Left ventricle myocardium inferior (tissue), 1 donor: ENCODE measurements around the gene AMOTL1. TPM values are rescaled to one million over a fixed set of nuclear protein-coding genes. Genes with fewer than 3 reads are reported as not detected.
"Not testable (repeated sequence)": the region's sequence is repeated elsewhere in the genome, so short reads cannot be mapped to it uniquely, and the experiment has no call there.

Experiments used
- DNase-seq: peaks from one replicate; pipeline ENCODE4 v3.0.0-alpha.2; 2020
- H3K27ac ChIP-seq: fragments of 200-600 bp; replicated peaks from 2 replicates; pipeline ENCODE4 v1.8.0; 2021
- H3K27me3 ChIP-seq: fragments of 200-600 bp; 2 replicates; pipeline ENCODE4 v1.8.0; 2021; ENCODE audit warnings: low read depth
- H3K36me3 ChIP-seq: fragments of 200-600 bp; 2 replicates; pipeline ENCODE4 v1.8.0; 2021
- H3K4me1 ChIP-seq: fragments of 200-600 bp; 2 replicates; pipeline ENCODE4 v1.8.0; 2021
- H3K4me3 ChIP-seq: fragments of 200-600 bp; 2 replicates; pipeline ENCODE4 v1.8.0; 2021; ENCODE audit warnings: mild to moderate bottlenecking, moderate library complexity
- H3K9me3 ChIP-seq: fragments of 200-600 bp; replicated peaks from 2 replicates; pipeline ENCODE4 v1.8.0; 2021
- CTCF ChIP-seq: fragments of 200-600 bp; IDR thresholded peaks from 2 replicates; pipeline ENCODE4 v1.8.0; 2021; ENCODE audit warnings: antibody characterized with exemption, mild to moderate bottlenecking, borderline replicate concordance
- intact Hi-C: fragments of 100-400 bp; cut with micrococcal nuclease; formaldehyde crosslinking; loops from one replicate; pipeline ENCODE4 v1.11.0; 2022
- total RNA-seq: library from RNA; stranded (reverse); fragmentation: NEBNext Ultra II Directional; extraction: Animal tissue kit (Norgen Biotek cat#: 25700); gene quantifications from one replicate; pipeline ENCODE4 v1.2.1, GENCODE V29; 2021
- donor health status: DM: no; HTN: yes; CAD: no; lungs with severe emphysema.

Gene AMOTL1
- total RNA-seq, 1 donor from 2014 or later = 61.1 TPM

- TF ChIP-seq CTCF = no peak
- Histone ChIP-seq H3K4me1 (no peaks in the 10 kb centered on the region), H3K27me3 (no peaks in the 10 kb centered on the region), H3K36me3 (no peaks in the 10 kb centered on the region), H3K27ac (no peak overlapping the region), H3K4me3 (no peak overlapping the region), H3K9me3 (no peaks in the 10 kb centered on the region)
- intact Hi-C loops = no loop called here
- DNase-seq = no peak
Measured at GRCh38 chr11:94910779-94911178, 142.6 kb downstream of the AMOTL1 start.

- peaks cover 6% of the 10 kb centered on the region for H3K27me3 ChIP-seq
- H3K4me1 ChIP-seq = no peaks in the 10 kb centered on the region
- intact Hi-C loops = no loop called here
- no peak for DNase-seq
- no peak overlapping the region for H3K27ac ChIP-seq
- no peak overlapping the region for H3K4me3 ChIP-seq
- no peaks in the 10 kb centered on the region for H3K36me3 ChIP-seq
- no peak for TF ChIP-seq CTCF
- no peaks in the 10 kb centered on the region for H3K9me3 ChIP-seq
Measured at GRCh38 chr11:94912806-94913205, 144.7 kb downstream of the AMOTL1 start.

GRCh38 chr11:94913718-94914394 is 145.7 kb downstream of the AMOTL1 start:
- intact Hi-C loops, DNase-seq: not testable (repeated sequence)

GRCh38 chr11:94920311-94920710 is 152.2 kb downstream of the AMOTL1 start:
- TF ChIP-seq CTCF = no peak
- no peaks in the 10 kb centered on the region for H3K36me3 ChIP-seq
- intact Hi-C loops = no loop called here
- no peak for DNase-seq
- peaks cover 14% of the 10 kb centered on the region for H3K4me1 ChIP-seq
- H3K27ac ChIP-seq = no peak overlapping the region
- H3K4me3 ChIP-seq = no peak overlapping the region
- peaks cover 9% of the 10 kb centered on the region for H3K27me3 ChIP-seq
- no peaks in the 10 kb centered on the region for H3K9me3 ChIP-seq

More at GRCh38 chr11:94913718-94914394, 145.7 kb downstream of the AMOTL1 start:
- not testable (repeated sequence) for H3K27me3 ChIP-seq, H3K4me3 ChIP-seq, H3K9me3 ChIP-seq, H3K36me3 ChIP-seq, H3K27ac ChIP-seq, H3K4me1 ChIP-seq

GRCh38 chr11:94922321-94923003 is 154.3 kb downstream of the AMOTL1 start:
- H3K36me3 ChIP-seq = no peaks in the 10 kb centered on the region
- peaks cover 35% of the 10 kb centered on the region for H3K4me1 ChIP-seq
- no peak overlapping the region for H3K4me3 ChIP-seq
- no peak overlapping the region for H3K27ac ChIP-seq
- intact Hi-C loops = no loop called here
- DNase-seq = no peak
- peaks cover 2% of the 10 kb centered on the region for H3K27me3 ChIP-seq
- no peak for TF ChIP-seq CTCF
- no peaks in the 10 kb centered on the region for H3K9me3 ChIP-seq

- Histone ChIP-seq H3K4me1 (peaks cover 40% of the 10 kb centered on the region), H3K4me3 (no peak overlapping the region), H3K9me3 (no peaks in the 10 kb centered on the region), H3K27ac (no peak overlapping the region), H3K36me3 (no peaks in the 10 kb centered on the region), H3K27me3 (peaks cover 2% of the 10 kb centered on the region)
- intact Hi-C loops = no loop called here
- no peak for DNase-seq
- no peak for TF ChIP-seq CTCF
Measured at GRCh38 chr11:94923004-94923334, 154.8 kb downstream of the AMOTL1 start.
